ENCODE data around the gene PTMS.

Gene PTMS

DNA sequence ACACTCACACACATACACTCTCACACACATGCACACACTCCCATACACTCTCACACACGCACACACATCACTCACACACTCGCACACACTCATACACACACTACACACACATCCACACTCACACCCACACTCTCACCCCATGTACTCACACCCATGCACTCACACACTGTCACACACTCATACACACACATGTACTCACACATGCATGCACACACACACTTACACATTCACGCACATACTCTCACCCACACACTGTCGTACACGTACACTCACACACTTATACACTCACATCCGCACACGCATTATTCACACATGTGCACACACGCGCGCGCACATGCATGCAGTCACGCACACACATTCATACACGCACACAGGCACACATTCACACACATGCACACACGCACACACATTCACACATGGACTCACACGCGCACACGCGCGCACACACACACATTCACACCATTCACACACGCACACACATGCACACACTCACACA lies 51.5 kb downstream of the PTMS start:
- TF ChIP-seq, protein P1, sequence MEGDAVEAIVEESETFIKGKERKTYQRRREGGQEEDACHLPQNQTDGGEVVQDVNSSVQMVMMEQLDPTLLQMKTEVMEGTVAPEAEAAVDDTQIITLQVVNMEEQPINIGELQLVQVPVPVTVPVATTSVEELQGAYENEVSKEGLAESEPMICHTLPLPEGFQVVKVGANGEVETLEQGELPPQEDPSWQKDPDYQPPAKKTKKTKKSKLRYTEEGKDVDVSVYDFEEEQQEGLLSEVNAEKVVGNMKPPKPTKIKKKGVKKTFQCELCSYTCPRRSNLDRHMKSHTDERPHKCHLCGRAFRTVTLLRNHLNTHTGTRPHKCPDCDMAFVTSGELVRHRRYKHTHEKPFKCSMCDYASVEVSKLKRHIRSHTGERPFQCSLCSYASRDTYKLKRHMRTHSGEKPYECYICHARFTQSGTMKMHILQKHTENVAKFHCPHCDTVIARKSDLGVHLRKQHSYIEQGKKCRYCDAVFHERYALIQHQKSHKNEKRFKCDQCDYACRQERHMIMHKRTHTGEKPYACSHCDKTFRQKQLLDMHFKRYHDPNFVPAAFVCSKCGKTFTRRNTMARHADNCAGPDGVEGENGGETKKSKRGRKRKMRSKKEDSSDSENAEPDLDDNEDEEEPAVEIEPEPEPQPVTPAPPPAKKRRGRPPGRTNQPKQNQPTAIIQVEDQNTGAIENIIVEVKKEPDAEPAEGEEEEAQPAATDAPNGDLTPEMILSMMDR (conservative IDR thresholded peaks at IDR 0.05) = no peak
- no peak overlapping the region for H3K27ac ChIP-seq

DNA sequence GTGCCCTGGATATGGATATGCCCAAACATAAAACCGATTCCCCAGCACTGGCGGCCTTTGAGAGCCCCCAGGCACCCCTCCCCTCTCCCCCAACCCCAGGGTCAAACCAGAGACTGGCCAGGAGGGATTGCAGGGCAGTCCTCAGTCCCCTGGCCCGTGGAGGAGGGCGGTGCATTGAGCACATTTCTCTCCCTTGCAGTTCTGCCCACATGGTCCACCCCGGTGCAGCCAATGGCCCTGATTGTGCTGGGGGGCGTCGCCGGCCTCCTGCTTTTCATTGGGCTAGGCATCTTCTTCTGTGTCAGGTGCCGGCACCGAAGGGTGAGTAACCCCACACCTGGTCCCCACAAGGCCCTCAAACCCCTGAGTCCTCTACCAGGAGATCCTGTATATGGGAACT lies 52.1 kb downstream of the PTMS start:
- TF ChIP-seq, protein P1 (conservative IDR thresholded peaks at IDR 0.05) = no peak
- no peak overlapping the region for H3K27ac ChIP-seq

DNA sequence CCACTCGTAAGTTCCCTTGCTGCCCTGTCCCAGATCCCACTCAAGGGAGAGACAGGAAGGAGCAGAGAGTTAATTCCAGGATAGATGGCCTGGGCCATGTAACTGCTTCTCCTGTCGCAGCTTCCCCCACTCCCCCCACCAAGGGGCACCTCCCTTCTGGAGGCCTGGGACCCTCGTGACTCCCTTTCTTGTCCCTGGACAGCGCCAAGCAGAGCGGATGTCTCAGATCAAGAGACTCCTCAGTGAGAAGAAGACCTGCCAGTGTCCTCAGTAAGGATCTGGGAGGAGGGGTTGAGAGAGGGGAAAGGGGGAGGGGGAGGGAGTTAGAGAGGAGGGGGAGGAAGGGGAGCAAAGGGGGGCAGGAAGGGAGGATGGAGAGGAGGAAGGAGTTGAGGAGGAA lies 52.5 kb downstream of the PTMS start:
- no peak overlapping the region for H3K27ac ChIP-seq
- TF ChIP-seq, protein P1 (conservative IDR thresholded peaks at IDR 0.05) = no peak

DNA sequence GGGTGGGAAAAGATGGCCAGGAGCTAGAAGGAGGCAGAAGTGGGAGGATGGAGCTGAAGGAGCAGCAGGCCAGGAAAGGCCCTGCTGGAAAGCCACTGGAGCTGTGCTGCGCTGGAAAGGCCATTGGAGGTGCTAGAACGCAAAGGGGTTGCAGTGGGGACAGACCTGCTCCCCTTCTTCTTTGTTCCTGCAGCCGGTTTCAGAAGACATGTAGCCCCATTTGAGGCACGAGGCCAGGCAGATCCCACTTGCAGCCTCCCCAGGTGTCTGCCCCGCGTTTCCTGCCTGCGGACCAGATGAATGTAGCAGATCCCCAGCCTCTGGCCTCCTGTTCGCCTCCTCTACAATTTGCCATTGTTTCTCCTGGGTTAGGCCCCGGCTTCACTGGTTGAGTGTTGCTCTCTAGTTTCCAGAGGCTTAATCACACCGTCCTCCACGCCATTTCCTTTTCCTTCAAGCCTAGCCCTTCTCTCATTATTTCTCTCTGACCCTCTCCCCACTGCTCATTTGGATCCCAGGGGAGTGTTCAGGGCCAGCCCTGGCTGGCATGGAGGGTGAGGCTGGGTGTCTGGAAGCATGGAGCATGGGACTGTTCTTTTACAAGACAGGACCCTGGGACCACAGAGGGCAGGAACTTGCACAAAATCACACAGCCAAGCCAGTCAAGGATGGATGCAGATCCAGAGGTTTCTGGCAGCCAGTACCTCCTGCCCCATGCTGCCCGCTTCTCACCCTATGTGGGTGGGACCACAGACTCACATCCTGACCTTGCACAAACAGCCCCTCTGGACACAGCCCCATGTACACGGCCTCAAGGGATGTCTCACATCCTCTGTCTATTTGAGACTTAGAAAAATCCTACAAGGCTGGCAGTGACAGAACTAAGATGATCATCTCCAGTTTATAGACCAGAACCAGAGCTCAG lies 53.2 kb downstream of the PTMS start:
- no peak overlapping the region for H3K27ac ChIP-seq
- TF ChIP-seq, protein P1 (conservative IDR thresholded peaks at IDR 0.05) = no peak

DNA sequence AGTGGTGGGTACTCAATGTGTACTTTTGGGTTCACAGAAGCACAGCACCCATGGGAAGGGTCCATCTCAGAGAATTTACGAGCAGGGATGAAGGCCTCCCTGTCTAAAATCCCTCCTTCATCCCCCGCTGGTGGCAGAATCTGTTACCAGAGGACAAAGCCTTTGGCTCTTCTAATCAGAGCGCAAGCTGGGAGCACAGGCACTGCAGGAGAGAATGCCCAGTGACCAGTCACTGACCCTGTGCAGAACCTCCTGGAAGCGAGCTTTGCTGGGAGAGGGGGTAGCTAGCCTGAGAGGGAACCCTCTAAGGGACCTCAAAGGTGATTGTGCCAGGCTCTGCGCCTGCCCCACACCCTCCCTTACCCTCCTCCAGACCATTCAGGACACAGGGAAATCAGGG lies 54.0 kb downstream of the PTMS start:
- H3K27ac ChIP-seq = no peak overlapping the region

More for the DNA sequence above, 54.0 kb downstream of the PTMS start:
- TF ChIP-seq, protein P1 (conservative IDR thresholded peaks at IDR 0.05) = no peak

Measured in VCaP (cell line).